GM18909 (cell line): ENCODE data around the gene ALDH3B2.
"Not testable (repeated sequence)": the region's sequence is repeated elsewhere in the genome, so short reads cannot be mapped to it uniquely, and the experiment has no call there.

Experiments
- ATAC-seq: cut with Tn5 transposase; IDR thresholded peaks from one replicate; pipeline ENCODE4 v1.9.1; 2021; ENCODE audit warnings: mild to moderate bottlenecking; ENCODE audit not compliant: unreplicated experiment, poor library complexity

Gene ALDH3B2

DNA sequence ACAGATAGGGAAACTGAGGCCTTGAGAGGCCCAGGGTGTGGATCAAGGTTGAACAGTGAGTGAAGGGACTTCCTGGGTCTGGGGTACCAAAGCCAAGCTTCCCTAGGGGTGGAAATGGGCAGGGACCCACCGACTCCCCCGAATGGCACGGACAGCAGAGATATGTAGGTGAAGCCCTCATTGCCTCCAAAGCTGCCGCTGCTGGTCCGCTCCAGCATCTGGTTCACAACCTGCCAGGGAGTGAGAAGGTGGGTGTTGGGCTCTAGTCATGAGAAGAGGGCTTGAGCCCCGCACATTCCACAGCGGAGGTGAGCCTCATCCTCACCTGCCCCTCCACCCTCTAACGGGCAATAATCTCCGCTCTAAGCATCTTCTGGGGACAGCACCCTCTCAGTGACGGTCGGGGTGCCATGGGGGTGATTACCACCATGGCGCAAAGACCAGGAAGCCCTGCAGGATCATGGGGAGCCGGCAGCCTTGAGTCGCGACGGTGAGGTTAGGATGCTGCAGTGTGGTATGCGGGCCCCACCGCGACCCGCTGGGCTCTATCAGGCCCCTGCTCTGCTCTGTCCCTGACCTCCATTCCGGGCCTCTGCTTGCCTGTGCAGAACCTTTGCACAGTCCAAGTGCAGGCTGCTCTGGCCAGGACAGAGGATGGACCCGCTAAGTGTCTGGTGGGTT, 10.8 kb downstream of the ALDH3B2 start:
- ATAC-seq, result no peak

- no peak for ATAC-seq
Observed at GRCh38 chr11:67662835-67663531, 11.4 kb downstream of the ALDH3B2 start.

GRCh38 chr11:67662142-67662834, 12.1 kb downstream of the ALDH3B2 start:
- no peak for ATAC-seq

GRCh38 chr11:67660752-67661151, 13.7 kb downstream of the ALDH3B2 start:
- not testable (repeated sequence) for ATAC-seq

DNA sequence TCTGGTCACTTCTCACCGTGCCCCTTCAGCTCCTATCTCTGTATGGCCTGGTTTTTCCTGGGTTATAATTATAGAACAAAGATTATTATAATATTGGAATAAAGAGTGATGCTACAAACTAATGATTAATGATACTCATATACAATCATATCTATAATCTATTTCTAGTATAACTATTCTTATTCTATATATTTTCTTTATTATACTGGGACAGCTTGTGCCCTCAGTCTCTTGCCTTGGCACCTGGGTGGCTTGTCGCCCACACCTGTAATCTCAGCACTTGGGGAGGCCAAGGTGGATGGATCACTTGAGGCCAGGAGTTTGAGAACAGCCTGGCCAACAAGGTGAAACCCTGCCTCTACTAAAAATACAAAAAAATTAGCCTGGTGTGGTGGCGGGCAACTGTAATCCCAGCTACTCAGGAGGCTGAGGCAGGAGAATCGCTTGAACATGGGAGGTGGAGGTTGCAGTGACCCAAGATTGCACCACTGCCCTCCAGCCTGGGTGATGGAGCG, 14.7 kb downstream of the ALDH3B2 start:
- ATAC-seq, result not testable (repeated sequence)

- no peak for ATAC-seq
Observed at GRCh38 chr11:67657300-67657699, 17.1 kb downstream of the ALDH3B2 start.

- no peak for ATAC-seq
Observed at GRCh38 chr11:67656278-67656922, 18.0 kb downstream of the ALDH3B2 start.

- no peak for ATAC-seq
Observed at GRCh38 chr11:67654225-67654624, 20.2 kb downstream of the ALDH3B2 start.

DNA sequence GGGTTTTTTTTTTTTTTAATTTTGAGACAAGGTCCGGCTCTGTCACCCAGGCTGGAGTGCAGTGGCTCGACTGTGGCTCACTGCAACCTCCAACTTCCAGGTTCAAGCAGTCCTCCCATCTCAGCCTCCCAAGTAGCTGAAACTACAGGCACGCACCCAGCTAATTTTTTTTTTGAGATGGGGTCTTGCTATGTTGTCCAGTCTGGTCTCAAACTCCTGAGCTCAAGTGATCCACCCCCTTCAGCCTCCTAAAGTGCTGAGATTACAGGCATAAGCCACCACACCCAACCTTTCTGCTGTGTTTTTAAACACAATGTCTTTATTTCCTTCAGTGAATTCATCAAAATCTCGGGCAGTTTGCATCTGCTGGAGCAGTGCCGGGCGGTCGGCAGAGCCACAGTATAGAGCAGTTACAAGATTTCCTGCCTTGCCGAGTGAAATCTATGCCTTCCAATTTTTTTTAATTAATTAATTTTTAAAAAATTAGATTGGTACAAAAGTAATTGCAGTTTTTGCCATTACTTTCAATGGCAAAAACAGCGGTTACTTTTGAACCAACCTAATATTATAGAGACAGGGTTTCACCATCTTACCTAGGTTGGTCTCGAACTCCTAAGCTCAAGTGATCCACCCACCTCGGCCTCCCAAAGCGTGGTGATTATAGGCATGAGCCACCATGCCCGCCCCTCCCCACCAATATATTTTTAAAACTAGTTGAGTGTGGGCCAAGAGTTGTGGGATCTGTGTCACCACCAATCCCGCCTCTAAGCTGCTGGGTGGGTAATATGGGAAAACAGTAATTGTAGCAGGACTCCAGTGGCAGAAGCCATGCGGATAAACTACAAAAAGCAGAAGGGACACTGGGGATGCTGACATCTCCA, 21.2 kb downstream of the ALDH3B2 start:
- ATAC-seq, result no peak

DNA sequence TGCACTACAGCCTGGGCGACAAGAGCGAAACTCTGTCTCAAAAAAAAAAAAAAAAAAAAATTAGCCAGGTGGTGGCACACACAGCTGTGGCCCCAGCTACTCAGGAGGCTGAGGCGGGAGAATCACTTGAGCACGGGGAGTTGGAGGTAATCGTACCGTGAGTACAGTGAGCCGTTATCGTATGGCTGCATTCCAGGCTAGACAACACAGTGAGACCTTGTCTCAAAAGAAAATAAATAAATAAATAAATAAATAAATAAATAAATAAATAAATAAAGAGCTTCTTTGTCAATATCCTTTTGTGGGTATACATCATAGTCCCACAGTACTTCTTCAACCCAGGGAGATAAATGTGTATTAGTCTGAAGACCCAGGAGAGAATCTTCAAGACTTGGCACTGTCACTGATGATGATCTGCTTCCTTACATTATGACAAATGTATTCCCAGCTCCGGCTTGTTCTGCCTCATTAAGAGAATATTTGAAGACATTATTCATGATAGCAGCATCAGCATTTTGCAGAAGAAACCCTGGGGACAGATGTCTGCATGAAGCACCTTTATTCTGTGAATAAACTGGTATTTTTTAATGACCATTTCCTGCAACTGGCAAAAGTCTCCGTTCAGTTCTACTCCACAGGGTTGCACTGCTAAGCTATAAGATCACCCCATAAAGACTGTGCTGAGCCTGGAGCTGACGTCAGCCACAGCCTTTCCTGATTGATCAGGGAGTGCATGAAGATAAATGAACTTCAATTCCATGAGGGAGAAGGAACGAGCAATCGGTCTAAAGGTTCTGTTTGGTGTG, 22.2 kb downstream of the ALDH3B2 start:
- ATAC-seq, result no peak

- no peak for ATAC-seq
Observed at GRCh38 chr11:67649634-67650510, 24.6 kb downstream of the ALDH3B2 start.

- ATAC-seq, result no peak
Observed at GRCh38 chr11:67648796-67649613, 25.4 kb downstream of the ALDH3B2 start.

- peak; percentile 46 for ATAC-seq
Observed at GRCh38 chr11:67648140-67648795, 26.2 kb downstream of the ALDH3B2 start.

GRCh38 chr11:67647471-67647870, 27.0 kb downstream of the ALDH3B2 start:
- no peak for ATAC-seq

GRCh38 chr11:67646535-67647336, 27.7 kb downstream of the ALDH3B2 start:
- ATAC-seq, result peak; percentile 38
